Heart left ventricle (tissue), 16 donors: Measurements from ENCODE around the gene SMOC2. TPM values are rescaled to one million over a fixed set of nuclear protein-coding genes. Genes with fewer than 3 reads are reported as not detected.

Experiments
- ATAC-seq, 4 donors: fragments of 200-7000 bp; cut with Tn5 transposase; one replicate each; pipeline ENCODE4 v1.9.1; 2020 to 2022; ENCODE audit warnings: moderate library complexity in 4 of 4, mild to moderate bottlenecking in 3 of 4, moderate number of reproducible peaks in 1 of 4
- DNase-seq, 5 donors: peaks; one replicate each; pipeline ENCODE4 v3.0.0-alpha.2; 2020
- H3K27ac ChIP-seq, 12 donors: fragments of 200-600 bp; sonication (generic) in 4 of 12; one replicate each; pipeline versions ENCODE4 v1.5.0 to v1.8.0; 2016 to 2022; ENCODE audit warnings: mild to moderate bottlenecking in 2 of 12
- H3K27me3 ChIP-seq, 9 donors: fragments of 200-600 bp; sonication (generic) in 2 of 9; one replicate each; pipeline versions ENCODE4 v1.5.1 to v1.8.0; 2016 to 2022; ENCODE audit warnings: mild to moderate bottlenecking in 3 of 9
- H3K36me3 ChIP-seq, 9 donors: fragments of 200-600 bp; sonication (generic) in 2 of 9; one replicate each; pipeline versions ENCODE4 v1.5.0 to v1.8.0; 2018 to 2022; ENCODE audit warnings: mild to moderate bottlenecking in 2 of 9
- H3K4me1 ChIP-seq, 12 donors: fragments of 200-600 bp; sonication (generic) in 4 of 12; one replicate each; pipeline versions ENCODE4 v1.5.0 to v1.8.0; 2016 to 2022; ENCODE audit warnings: mild to moderate bottlenecking in 3 of 12
- H3K4me3 ChIP-seq, 12 donors: fragments of 200-600 bp; sonication (generic) in 4 of 12; one replicate each; pipeline versions ENCODE4 v1.5.0 to v1.8.0; 2017 to 2022; ENCODE audit warnings: mild to moderate bottlenecking in 9 of 12, moderate library complexity in 4 of 12
- H3K9me3 ChIP-seq, 12 donors: fragments of 200-600 bp; sonication (generic) in 4 of 12; one replicate each; pipeline versions ENCODE4 v1.5.0 to v1.8.0; 2016 to 2022; ENCODE audit warnings: mild to moderate bottlenecking in 1 of 12
- CTCF ChIP-seq, 12 donors: fragments of 200-600 bp; sonication (generic) in 4 of 12; IDR thresholded peaks; one replicate each; pipeline versions ENCODE4 v1.5.0 to v1.8.0; 2018 to 2022; ENCODE audit warnings: antibody characterized with exemption in 12 of 12, mild to moderate bottlenecking in 5 of 12
- POLR2A ChIP-seq, 2 donors: fragments of 450-650 bp; IDR thresholded peaks; one replicate each; pipeline ENCODE4 v1.6.1; 2017; ENCODE audit warnings: antibody characterized with exemption in 2 of 2, mild to moderate bottlenecking in 2 of 2, moderate library complexity in 2 of 2
- WGBS, 4 donors: extraction: QIAGEN DNeasy Blood & Tissue Kit in 2 of 4; methylation state at CpG; one replicate each; pipeline versions ENCODE4 v1.1.5 to v1.1.7; 2013 to 2018; 5-methylcytosine and 5-hydroxymethylcytosine counted together
- intact Hi-C, 10 donors: fragments of 100-400 bp; cut with DNase I; formaldehyde crosslinking; loops; one replicate each; pipeline versions ENCODE4 v1.11.1 to v1.14.2; 2022
- polyA plus RNA-seq, 2 donors: library from polyadenylated mRNA; stranded (reverse); fragments of 200-250 nt; gene quantifications; one replicate each; pipeline ENCODE4 v1.2.3, GENCODE V29; 2013
- total RNA-seq, 9 donors: library from RNA; depleted of rRNA in 2 of 9; stranded (reverse); fragments of >200 nt in 2 of 9; fragmentation: NEBNext Ultra II Directional in 3 of 9; extraction: Animal tissue kit (Norgen Biotek cat#: 25700) in 3 of 9; gene quantifications; one replicate each; pipeline versions ENCODE4 v1.1.0 to v1.2.4, GENCODE V29; 2016 to 2023
- donor health status: ischemic (EF 13 %, LVEDD 7.1; RV severe dilation, severe dysfunction).
- donor health status: healthy with polysubstance abuse.
- donor health status: DM: no; HTN: yes; CAD: no.
- donor health status: DM: no; HTN: no; CAD: no.
- donor health status: ischemic (EF 25% LVEDD 6.9; RV normal size, moderate dysfunction).
- donor health status: ischemic (EF 25% LVEDD 5.7; RV mildly dilated, moderate dysfunction).
- donor health status: healthy.
- donor health status: DM: yes; HTN: yes; CAD: no.
- donor health status: ischemic (EF 35%, LVEDD 5.7; RV mildly dilated, moderate dysfunction).
- donor health status: nonischemic (EF 11% LVEDD 7.7; RV severe dilation, severe dysfunction).
- donor health status: DM: yes; HTN: yes; CAD: no.
- donor health status: PGD.
- donor health status: ischemic (EF 29% LVEDD 5.4; RV normal size, mild dysfunction).
- donor health status: nonischemic (EF 23%, LVEDD 6.1; RV moderate dilation, normal function).

SMOC2 gene
- total and polyA plus RNA-seq, 11 donors: 5.9 to 44.2 (median 15.7) TPM

GRCh38 chr6:168496139-168496996, 55.4 kb downstream of the SMOC2 start:
- H3K27ac ChIP-seq: no peak overlapping the region
- no peaks in the 10 kb centered on the region for H3K27me3 ChIP-seq
- no peaks in the 10 kb centered on the region for H3K36me3 ChIP-seq
- intact Hi-C loops: no loop called here
- no peaks in the 10 kb centered on the region for H3K9me3 ChIP-seq
- peaks cover 0 to 29% (median 0%) of the 10 kb centered on the region in 12 donors for H3K4me1 ChIP-seq
- no peak overlapping the region for H3K4me3 ChIP-seq
- no peak for DNase-seq
- WGBS, 4 donors: 51 to 69% (median 66%) methylated on average over 23 to 24 of the region's 24 CpGs
- peak in 1 of 4 donors; percentile 23 for ATAC-seq
- TF ChIP-seq POLR2A (IDR thresholded peaks at IDR 0.05) (no peak), CTCF (IDR thresholded peaks at IDR 0.05) (no peak)

GRCh38 chr6:168496997-168497331, 56.0 kb downstream of the SMOC2 start:
- Histone ChIP-seq H3K4me3 (no peak overlapping the region), H3K9me3 (no peaks in the 10 kb centered on the region), H3K27ac (no peak overlapping the region), H3K27me3 (peaks cover 0 to 5% (median 0%) of the 10 kb centered on the region in 9 donors), H3K4me1 (peaks cover 0 to 29% (median 0%) of the 10 kb centered on the region in 12 donors), H3K36me3 (no peaks in the 10 kb centered on the region)
- DNase-seq (no peak), ATAC-seq (peak in 1 of 4 donors; percentile 15)
- intact Hi-C loops: no loop called here
- WGBS, 4 donors: 78 to 85% (median 81%) methylated on average over 10 of the region's 10 CpGs
- no peak for TF ChIP-seq POLR2A (IDR thresholded peaks at IDR 0.05)
- no peak for TF ChIP-seq CTCF (IDR thresholded peaks at IDR 0.05)

GRCh38 chr6:168497381-168497780, 56.4 kb downstream of the SMOC2 start:
- ATAC-seq: no peak

More at GRCh38 chr6:168497381-168497780, 56.4 kb downstream of the SMOC2 start:
- Histone ChIP-seq H3K27ac (no peak overlapping the region), H3K4me1 (peaks cover 0 to 29% (median 0%) of the 10 kb centered on the region in 12 donors), H3K9me3 (no peaks in the 10 kb centered on the region), H3K4me3 (no peak overlapping the region), H3K36me3 (no peaks in the 10 kb centered on the region), H3K27me3 (peaks cover 0 to 6% (median 0%) of the 10 kb centered on the region in 9 donors)
- TF ChIP-seq CTCF (IDR thresholded peaks at IDR 0.05) (no peak), POLR2A (IDR thresholded peaks at IDR 0.05) (no peak)
- WGBS, 4 donors: 89 to 95% (median 93%) methylated on average over 5 to 15 of the region's 15 CpGs
- no peak for DNase-seq
- intact Hi-C loops: no loop called here
